B cell (primary cell): ENCODE results near the gene ADH1B.

Source experiments
- CTCF ChIP-seq: fragments of 200-600 bp; IDR thresholded peaks from one replicate; pipeline ENCODE4 v1.8.0; 2022; ENCODE audit warnings: antibody characterized with exemption, mild to moderate bottlenecking
- EZH2 ChIP-seq: IDR thresholded peaks from 2 replicates; pipeline ENCODE4 v1.6.1; 2012; ENCODE audit warnings: borderline replicate concordance, low read depth, mild to moderate bottlenecking, moderate library complexity, low read length; ENCODE audit not compliant: insufficient read depth, poor library complexity, severe bottlenecking

- TF ChIP-seq CTCF = no peak
- no peak for TF ChIP-seq EZH2
Observed at GRCh38 chr4:99339172-99339571, 18.0 kb upstream of the ADH1B start.
